GM19025 (cell line): ENCODE measurements around the gene HCFC1R1.

ENCODE experiments used
- ATAC-seq: cut with Tn5 transposase; IDR thresholded peaks from one replicate; pipeline ENCODE4 v1.9.1; 2021; ENCODE audit warnings: mild to moderate bottlenecking, low read depth, moderate library complexity; ENCODE audit not compliant: unreplicated experiment

Gene HCFC1R1

GRCh38 chr16:2980227-2981176, 43.2 kb downstream of the HCFC1R1 start, which contains the start of gene PKMYT1:
Gene PKMYT1, minus strand, starts transcription at chr16:2980446. Its CDS starts 789 bp downstream, at chr16:2979657.
- peak; percentile 75 for ATAC-seq

- no peak for ATAC-seq
Measured at GRCh38 chr16:2979669-2980226, 44.0 kb downstream of the HCFC1R1 start.

- ATAC-seq = no peak
Measured at GRCh38 chr16:2977440-2977839, 46.3 kb downstream of the HCFC1R1 start.

- ATAC-seq = no peak
Measured at GRCh38 chr16:2976673-2977072, 47.1 kb downstream of the HCFC1R1 start.

GRCh38 chr16:2976201-2976600, 47.5 kb downstream of the HCFC1R1 start:
- no peak for ATAC-seq

GRCh38 chr16:2975161-2975795, 48.5 kb downstream of the HCFC1R1 start:
- ATAC-seq = no peak

- no peak for ATAC-seq
Measured at GRCh38 chr16:2974319-2975056, 49.3 kb downstream of the HCFC1R1 start.

GRCh38 chr16:2973605-2974318, 50.0 kb downstream of the HCFC1R1 start:
- ATAC-seq = no peak

GRCh38 chr16:2973093-2973492, 50.6 kb downstream of the HCFC1R1 start:
- ATAC-seq = no peak
